HepG2 (cell line): ENCODE measurements around the gene NFKB1. TPM values are rescaled to one million over a fixed set of nuclear protein-coding genes. Genes with fewer than 3 reads are reported as not detected.

Experiments used
- ARNT2 ChIP-seq: sonication (generic); formaldehyde crosslinking; IDR thresholded peaks from 2 replicates; pipeline ENCODE4 v1.8.0; 2022; ENCODE audit warnings: mild to moderate bottlenecking, low read depth, missing genetic modification reagents, moderate library complexity
- IKZF4 ChIP-seq: sonication (generic); formaldehyde crosslinking; IDR thresholded peaks from 2 replicates; pipeline ENCODE4 v1.5.1; 2020; ENCODE audit warnings: borderline replicate concordance, mild to moderate bottlenecking, low read depth, missing genetic modification reagents; ENCODE audit errors: not compliant biosample characterization
- MYNN ChIP-seq: sonication (generic); formaldehyde crosslinking; IDR thresholded peaks from 2 replicates; pipeline ENCODE4 v1.4.0; 2020; ENCODE audit warnings: mild to moderate bottlenecking, low read depth, missing genetic modification reagents
- SIN3A ChIP-seq: IDR thresholded peaks from 2 replicates; pipeline ENCODE4 v1.6.1; 2011; ENCODE audit warnings: low read depth, mild to moderate bottlenecking, control low read depth, low read length, borderline replicate concordance
- SNRNP70 ChIP-seq: fragments of 200-400 bp; formaldehyde crosslinking; IDR thresholded peaks from 2 replicates; pipeline ENCODE4 v1.6.1; 2017; ENCODE audit warnings: mild to moderate bottlenecking, low read depth, low read length, moderate library complexity
- SOX13 ChIP-seq, 3 experiments: fragments of 450-650 bp in 1 of 3; sonication (generic) in 1 of 3; formaldehyde crosslinking in 1 of 3; IDR thresholded peaks in 2 of 3; conservative IDR thresholded peaks in 1 of 3; 2 replicates each; pipeline versions ENCODE4 v1.5.0 to v1.6.1; 2016 to 2020; ENCODE audit warnings: antibody characterized with exemption in 1 of 3, mild to moderate bottlenecking in 1 of 3, missing compliant biosample characterization in 1 of 3, missing genetic modification reagents in 1 of 3, moderate library complexity in 1 of 3
- SP140L ChIP-seq: sonication (generic); formaldehyde crosslinking; IDR thresholded peaks from 2 replicates; pipeline ENCODE4 v1.4.0; 2020; ENCODE audit warnings: missing genetic modification reagents, borderline replicate concordance
- SRSF4 ChIP-seq: fragments of 200-400 bp; formaldehyde crosslinking; IDR thresholded peaks from one replicate; pipeline ENCODE4 v1.6.1; 2018; ENCODE audit warnings: mild to moderate bottlenecking, low read depth, low read length, moderate library complexity; ENCODE audit not compliant: poor library complexity, severe bottlenecking
- TFDP2 ChIP-seq: sonication (generic); formaldehyde crosslinking; IDR thresholded peaks from 2 replicates; pipeline ENCODE4 v1.4.0; 2020; ENCODE audit warnings: missing genetic modification reagents
- ZBTB3 ChIP-seq: sonication (generic); formaldehyde crosslinking; IDR thresholded peaks from 2 replicates; pipeline ENCODE4 v1.4.0; 2020; ENCODE audit warnings: low read depth, mild to moderate bottlenecking, moderate library complexity, missing genetic modification reagents, borderline replicate concordance
- ZBTB33 ChIP-seq: sonication (generic); formaldehyde crosslinking; IDR thresholded peaks from 2 replicates; pipeline ENCODE4 v1.4.0; 2020; ENCODE audit warnings: missing genetic modification reagents
- ZFP82 ChIP-seq: sonication (generic); formaldehyde crosslinking; IDR thresholded peaks from 2 replicates; pipeline ENCODE4 v1.5.1; 2020; ENCODE audit warnings: mild to moderate bottlenecking, missing genetic modification reagents, borderline replicate concordance
- ZFP90 ChIP-seq: sonication (generic); formaldehyde crosslinking; IDR thresholded peaks from 2 replicates; pipeline ENCODE4 v1.8.0; 2022; ENCODE audit warnings: missing genetic modification reagents, mild to moderate bottlenecking, inconsistent platforms, borderline replicate concordance
- ZFY ChIP-seq: sonication (generic); formaldehyde crosslinking; IDR thresholded peaks from 2 replicates; pipeline ENCODE4 v1.4.0; 2020; ENCODE audit warnings: missing genetic modification reagents
- ZFYVE20 ChIP-seq: sonication (generic); formaldehyde crosslinking; IDR thresholded peaks from 2 replicates; pipeline ENCODE4 v1.8.0; 2023; ENCODE audit warnings: low read depth, mild to moderate bottlenecking, moderate library complexity, missing genetic modification reagents, borderline replicate concordance
- ZNF235 ChIP-seq: sonication (generic); formaldehyde crosslinking; IDR thresholded peaks from 2 replicates; pipeline ENCODE4 v1.8.1; 2023; ENCODE audit warnings: mild to moderate bottlenecking, missing genetic modification reagents, borderline replicate concordance
- ZNF44 ChIP-seq: sonication (generic); formaldehyde crosslinking; IDR thresholded peaks from 2 replicates; pipeline ENCODE4 v1.5.1; 2020; ENCODE audit warnings: mild to moderate bottlenecking, missing genetic modification reagents
- ZNF572 ChIP-seq: sonication (generic); formaldehyde crosslinking; IDR thresholded peaks from 2 replicates; pipeline ENCODE4 v1.5.1; 2020; ENCODE audit warnings: mild to moderate bottlenecking, missing genetic modification reagents
- ZNF577 ChIP-seq: sonication (generic); formaldehyde crosslinking; IDR thresholded peaks from 2 replicates; pipeline ENCODE4 v1.4.0; 2020; ENCODE audit warnings: mild to moderate bottlenecking, low read depth, missing genetic modification reagents, borderline replicate concordance
- ZNF710 ChIP-seq: sonication (generic); formaldehyde crosslinking; IDR thresholded peaks from 2 replicates; pipeline ENCODE4 v1.5.0; 2020; ENCODE audit warnings: mild to moderate bottlenecking, missing genetic modification reagents, borderline replicate concordance
- ZNF740 ChIP-seq: sonication (generic); formaldehyde crosslinking; IDR thresholded peaks from 2 replicates; pipeline ENCODE4 v1.4.0; 2020; ENCODE audit warnings: missing genetic modification reagents
- ZSCAN21 ChIP-seq: sonication (generic); formaldehyde crosslinking; IDR thresholded peaks from 2 replicates; pipeline ENCODE4 v1.8.0; 2022; ENCODE audit warnings: mild to moderate bottlenecking, missing genetic modification reagents, moderate library complexity, borderline replicate concordance
- polyA plus RNA-seq, 8 experiments: library from polyadenylated mRNA; depleted of rRNA in 3 of 8; stranded (reverse) in 7 of 8; unstranded in 1 of 8; fragments of >200 nt; fragmentation: Illumina TruSeq in 4 of 8; extraction: Trizol in 4 of 8; gene quantifications; 2 replicates each; pipeline versions ENCODE4 v1.2.1 to v1.2.3, GENCODE V29; 2011 to 2016; ENCODE audit warnings: low read depth in 4 of 8, missing spikeins in 1 of 8, mixed read lengths in 1 of 8; ENCODE audit not compliant: insufficient read depth in 1 of 8
- total RNA-seq, 5 experiments: library from RNA; depleted of rRNA; stranded (reverse); fragments of >200 nt; fragmentation: Illumina TruSeq; extraction: Trizol; gene quantifications; 2 replicates each; pipeline ENCODE4 v1.2.3, GENCODE V29; 2016; ENCODE audit warnings: low read depth in 1 of 5

NFKB1 gene
- total and polyA plus RNA-seq, 2 of the 13 experiments (the other 11 are each of a cell fraction or from before 2014, with no cell fraction given) = 15.4 to 31.6 TPM

GRCh38 chr4:102478186-102478585 is 23.0 kb upstream of the NFKB1 start (continued):
- TF ChIP-seq ZNF235 (CRISPR knock-in tag) (no peak), ARNT2 (CRISPR knock-in tag) (no peak), ZBTB3 (no peak), ZSCAN21 (CRISPR knock-in tag) (no peak), ZNF572 (CRISPR knock-in tag) (no peak), SRSF4 (no peak), IKZF4 (no peak), ZNF710 (CRISPR knock-in tag) (no peak), ZNF740 (CRISPR knock-in tag) (no peak), ZFY (CRISPR knock-in tag) (0 out of 2 replicates have a peak, but pooled peaks have one; percentile 18), ZFP82 (CRISPR knock-in tag) (no peak), SNRNP70 (no peak), TFDP2 (CRISPR knock-in tag) (0 out of 2 replicates have a peak, but pooled peaks have one; percentile 18), ZNF44 (CRISPR knock-in tag) (peak; percentile 49; the same call in 1 of the 2 replicates), ZNF577 (CRISPR knock-in tag) (no peak), ZFP90 (CRISPR knock-in tag) (0 out of 2 replicates have a peak, but pooled peaks have one; percentile 50), SOX13 (IDR thresholded peaks at IDR 0.05) (no peak), SOX13 (CRISPR knock-in tag; conservative IDR thresholded peaks at IDR 0.05 in 1 of 2, IDR thresholded peaks at IDR 0.05 in 1 of 2) (peak in 1 of 2 experiments; percentile 22; a peak in 1 of 4 replicates), MYNN (CRISPR knock-in tag) (no peak), ZFYVE20 (CRISPR knock-in tag) (no peak), SP140L (CRISPR knock-in tag) (no peak), SIN3A (no peak), ZBTB33 (CRISPR knock-in tag) (no peak)
